H1 (cell line): Measurements from ENCODE around the gene PLEKHG5. TPM values are rescaled to one million over a fixed set of nuclear protein-coding genes. Genes with fewer than 3 reads are reported as not detected.

ENCODE experiments used
- CEBPB ChIP-seq: IDR thresholded peaks from 2 replicates; pipeline ENCODE4 v1.6.1; 2012; ENCODE audit warnings: low read depth, low read length
- CTBP2 ChIP-seq: IDR thresholded peaks from 2 replicates; pipeline ENCODE4 v1.7.0; 2011; ENCODE audit warnings: borderline replicate concordance, mild to moderate bottlenecking, moderate library complexity, mixed read lengths, low read length; ENCODE audit not compliant: insufficient read depth, insufficient read length
- PHF8 ChIP-seq: fragments of 200-600 bp; sonication (generic); conservative IDR thresholded peaks from 2 replicates; pipeline ENCODE4 v1.7.1; 2012; ENCODE audit warnings: low read depth, mild to moderate bottlenecking, inconsistent platforms, low read length, moderate library complexity
- RBBP5 ChIP-seq: IDR thresholded peaks from 2 replicates; pipeline ENCODE4 v1.7.1; 2012; ENCODE audit warnings: low read depth, mild to moderate bottlenecking, inconsistent platforms, low read length, moderate library complexity, borderline replicate concordance
- polyA plus RNA-seq, 7 experiments: library from polyadenylated mRNA; depleted of rRNA in 3 of 7; stranded (reverse) in 5 of 7; unstranded in 2 of 7; fragments of >200 nt in 5 of 7; fragments of 200-250 nt in 2 of 7; gene quantifications; 1 replicate in 5 of 7; 2 replicates in 1 of 7; 4 replicates in 1 of 7; pipeline versions ENCODE4 v1.2.1 to v1.2.3, GENCODE V29; 2011 to 2013; ENCODE audit warnings: missing spikeins in 2 of 7, mixed read lengths in 2 of 7
- total RNA-seq: library from RNA; stranded (reverse); fragmentation: NEBNext Ultra II Directional; extraction: Animal tissue kit (Norgen Biotek cat#: 25700); gene quantifications from 2 replicates; pipeline ENCODE4 v1.2.1, GENCODE V29; 2021

The PLEKHG5 gene
- total and polyA plus RNA-seq, 2 of the 8 experiments (the other 6 are each of a cell fraction or from before 2014, with no cell fraction given): 10.4 to 13.8 TPM

- TF ChIP-seq CTBP2 (no peak), PHF8 (no peak), CEBPB (no peak), RBBP5 (no peak)
Measured at GRCh38 chr1:6459850-6460265, 31.6 kb downstream of the PLEKHG5 start (continued).
